ENCODE measurements around the gene OPCML. TPM values are rescaled to one million over a fixed set of nuclear protein-coding genes. Genes with fewer than 3 reads are reported as not detected.

Gene OPCML
- total RNA-seq, 1 donor from 2014 or later, result 1.2 TPM

- Mint-ChIP-seq H3K27ac (ENCODE audit: unreplicated experiment) (no peak overlapping the region), H3K4me3 (no peak overlapping the region), H3K27me3 (ENCODE audit: low read depth) (no peaks in the 10 kb centered on the region), H3K9me3 (no peaks in the 10 kb centered on the region), H3K4me1 (peaks cover 12% of the 10 kb centered on the region), H3K36me3 (ENCODE audit: low read depth) (peaks cover 2% of the 10 kb centered on the region)
- DNase-seq (ENCODE audit: low read depth, low spot score), result no peak
- TF ChIP-seq CTCF (conservative IDR thresholded peaks at IDR 0.05), result no peak
Observed at GRCh38 chr11:132962041-132962440, 570.3 kb downstream of the OPCML start.

- H3K4me3 Mint-ChIP-seq, result no peak overlapping the region
- no peak for DNase-seq (ENCODE audit: low read depth, low spot score)
- TF ChIP-seq CTCF (conservative IDR thresholded peaks at IDR 0.05), result no peak
- peaks cover 2% of the 10 kb centered on the region for H3K36me3 Mint-ChIP-seq (ENCODE audit: low read depth)
- H3K27me3 Mint-ChIP-seq (ENCODE audit: low read depth), result no peaks in the 10 kb centered on the region
- H3K9me3 Mint-ChIP-seq, result no peaks in the 10 kb centered on the region
- peaks cover 12% of the 10 kb centered on the region for H3K4me1 Mint-ChIP-seq
- H3K27ac Mint-ChIP-seq (ENCODE audit: unreplicated experiment), result no peak overlapping the region
Observed at GRCh38 chr11:132961453-132961852, 570.8 kb downstream of the OPCML start.

GRCh38 chr11:132960273-132961078 is 571.8 kb downstream of the OPCML start:
- Mint-ChIP-seq H3K36me3 (ENCODE audit: low read depth) (peaks cover 2% of the 10 kb centered on the region), H3K27me3 (ENCODE audit: low read depth) (no peaks in the 10 kb centered on the region), H3K9me3 (no peaks in the 10 kb centered on the region), H3K4me3 (no peak overlapping the region), H3K4me1 (peaks cover 12% of the 10 kb centered on the region), H3K27ac (ENCODE audit: unreplicated experiment) (no peak overlapping the region)
- TF ChIP-seq CTCF (conservative IDR thresholded peaks at IDR 0.05), result no peak
- DNase-seq (ENCODE audit: low read depth, low spot score), result no peak

GRCh38 chr11:132959693-132960092 is 572.6 kb downstream of the OPCML start:
- peaks cover 12% of the 10 kb centered on the region for H3K4me1 Mint-ChIP-seq
- H3K27ac Mint-ChIP-seq (ENCODE audit: unreplicated experiment), result no peak overlapping the region

GRCh38 chr11:132957881-132958280 is 574.4 kb downstream of the OPCML start:
- H3K4me1 Mint-ChIP-seq, result peaks cover 11% of the 10 kb centered on the region
- H3K27me3 Mint-ChIP-seq (ENCODE audit: low read depth), result no peaks in the 10 kb centered on the region
- H3K27ac Mint-ChIP-seq (ENCODE audit: unreplicated experiment), result no peak overlapping the region
- no peaks in the 10 kb centered on the region for H3K36me3 Mint-ChIP-seq (ENCODE audit: low read depth)
- DNase-seq (ENCODE audit: low read depth, low spot score), result no peak
- H3K4me3 Mint-ChIP-seq, result no peak overlapping the region
- no peaks in the 10 kb centered on the region for H3K9me3 Mint-ChIP-seq
- TF ChIP-seq CTCF (conservative IDR thresholded peaks at IDR 0.05), result no peak

More at GRCh38 chr11:132959693-132960092, 572.6 kb downstream of the OPCML start:
- Mint-ChIP-seq H3K9me3 (no peaks in the 10 kb centered on the region), H3K27me3 (ENCODE audit: low read depth) (no peaks in the 10 kb centered on the region), H3K36me3 (ENCODE audit: low read depth) (no peaks in the 10 kb centered on the region), H3K4me3 (no peak overlapping the region)
- TF ChIP-seq CTCF (conservative IDR thresholded peaks at IDR 0.05), result no peak
- DNase-seq (ENCODE audit: low read depth, low spot score), result no peak

All from neural crest cell (in vitro differentiated cells).